HepG2 (cell line): ENCODE data around the gene IFT22. TPM values are rescaled to one million over a fixed set of nuclear protein-coding genes. Genes with fewer than 3 reads are reported as not detected.

ENCODE experiments used
- BHLHE40 ChIP-seq: IDR thresholded peaks from 2 replicates; pipeline ENCODE4 v1.6.1; 2011; ENCODE audit warnings: low read length, improper control_type of control experiment
- EEA1 ChIP-seq: sonication (generic); formaldehyde crosslinking; IDR thresholded peaks from 2 replicates; pipeline ENCODE4 v1.5.1; 2020; ENCODE audit warnings: mild to moderate bottlenecking, missing genetic modification reagents, borderline replicate concordance
- ERF ChIP-seq: IDR thresholded peaks from 2 replicates; pipeline ENCODE4 v1.6.1; 2018; ENCODE audit warnings: missing biosample characterization, missing genetic modification reagents
- FOXA1 ChIP-seq, 2 experiments: fragments of 450-650 bp in 1 of 2; sonication (generic) in 1 of 2; formaldehyde crosslinking in 1 of 2; IDR thresholded peaks; 2 replicates each; pipeline versions ENCODE4 v1.4.0 to v1.6.1; 2016 to 2020; ENCODE audit warnings: missing genetic modification reagents in 1 of 2
- FOXO1 ChIP-seq: sonication (generic); formaldehyde crosslinking; IDR thresholded peaks from 2 replicates; pipeline ENCODE4 v1.4.0; 2020; ENCODE audit warnings: missing genetic modification reagents
- GABPA ChIP-seq, 2 experiments: IDR thresholded peaks; 2 replicates each; pipeline ENCODE4 v1.6.1; 2011 to 2016; ENCODE audit warnings: low read depth in 2 of 2, low read length in 1 of 2, missing biosample characterization in 1 of 2, missing genetic modification characterization in 1 of 2
- GATAD1 ChIP-seq: IDR thresholded peaks from 2 replicates; pipeline ENCODE4 v1.6.1; 2016; ENCODE audit warnings: missing genetic modification reagents, missing compliant biosample characterization
- HMG20B ChIP-seq: conservative IDR thresholded peaks from 2 replicates; pipeline ENCODE4 v1.6.1; 2016; ENCODE audit warnings: missing genetic modification reagents, missing compliant biosample characterization
- IRF1 ChIP-seq: sonication (generic); formaldehyde crosslinking; IDR thresholded peaks from 2 replicates; pipeline ENCODE4 v1.4.0; 2020; ENCODE audit warnings: low read depth, mild to moderate bottlenecking, missing genetic modification reagents
- JUN ChIP-seq: sonication (generic); formaldehyde crosslinking; IDR thresholded peaks from 2 replicates; pipeline ENCODE4 v1.4.0; 2020; ENCODE audit warnings: mild to moderate bottlenecking, missing genetic modification reagents
- KAT2B ChIP-seq: fragments of 150-350 bp; IDR thresholded peaks from 2 replicates; pipeline ENCODE4 v1.6.1; 2014; ENCODE audit warnings: low read depth, low read length, borderline replicate concordance
- NR2C2 ChIP-seq: sonication (generic); formaldehyde crosslinking; IDR thresholded peaks from 2 replicates; pipeline ENCODE4 v1.4.0; 2020; ENCODE audit warnings: missing genetic modification reagents, mild to moderate bottlenecking, moderate library complexity, borderline replicate concordance
- PHB2 ChIP-seq: fragments of 450-650 bp; IDR thresholded peaks from 2 replicates; pipeline ENCODE4 v1.6.1; 2018; ENCODE audit not compliant: partially characterized antibody
- PITX1 ChIP-seq: sonication (generic); formaldehyde crosslinking; IDR thresholded peaks from 2 replicates; pipeline ENCODE4 v1.5.1; 2020; ENCODE audit warnings: mild to moderate bottlenecking, missing genetic modification reagents
- POGZ ChIP-seq: sonication (generic); formaldehyde crosslinking; IDR thresholded peaks from 2 replicates; pipeline ENCODE4 v1.4.0; 2020; ENCODE audit warnings: mild to moderate bottlenecking, missing genetic modification reagents
- POLR2G ChIP-seq: fragments of 200-400 bp; formaldehyde crosslinking; IDR thresholded peaks from 2 replicates; pipeline ENCODE4 v1.6.1; 2018; ENCODE audit warnings: mild to moderate bottlenecking, low read depth, low read length, moderate library complexity
- SETDB1 ChIP-seq: sonication (generic); formaldehyde crosslinking; IDR thresholded peaks from 2 replicates; pipeline ENCODE4 v1.5.1; 2020; ENCODE audit warnings: missing genetic modification reagents, mild to moderate bottlenecking, borderline replicate concordance
- SNRNP70 ChIP-seq: fragments of 200-400 bp; formaldehyde crosslinking; IDR thresholded peaks from 2 replicates; pipeline ENCODE4 v1.6.1; 2017; ENCODE audit warnings: mild to moderate bottlenecking, low read depth, low read length, moderate library complexity
- SYNCRIP ChIP-seq: fragments of 200-400 bp; formaldehyde crosslinking; IDR thresholded peaks from 2 replicates; pipeline ENCODE4 v1.6.1; 2018; ENCODE audit warnings: mild to moderate bottlenecking, low read depth, low read length; ENCODE audit not compliant: insufficient read depth
- TBX2 ChIP-seq: sonication (generic); formaldehyde crosslinking; IDR thresholded peaks from 2 replicates; pipeline ENCODE4 v1.5.0; 2020; ENCODE audit warnings: missing genetic modification reagents, mild to moderate bottlenecking, borderline replicate concordance
- ZBTB3 ChIP-seq: sonication (generic); formaldehyde crosslinking; IDR thresholded peaks from 2 replicates; pipeline ENCODE4 v1.4.0; 2020; ENCODE audit warnings: low read depth, mild to moderate bottlenecking, moderate library complexity, missing genetic modification reagents, borderline replicate concordance
- ZKSCAN8 ChIP-seq: IDR thresholded peaks from 2 replicates; pipeline ENCODE4 v1.6.1; 2016; ENCODE audit warnings: borderline replicate concordance, missing genetic modification reagents, missing compliant biosample characterization
- ZNF343 ChIP-seq: sonication (generic); formaldehyde crosslinking; IDR thresholded peaks from 2 replicates; pipeline ENCODE4 v1.4.0; 2020; ENCODE audit warnings: mild to moderate bottlenecking, missing genetic modification reagents
- ZNF354B ChIP-seq: sonication (generic); formaldehyde crosslinking; IDR thresholded peaks from 2 replicates; pipeline ENCODE4 v1.8.0; 2022; ENCODE audit warnings: mild to moderate bottlenecking, missing genetic modification reagents
- ZNF619 ChIP-seq: sonication (generic); formaldehyde crosslinking; IDR thresholded peaks from 2 replicates; pipeline ENCODE4 v1.4.0; 2020; ENCODE audit warnings: mild to moderate bottlenecking, missing genetic modification reagents
- ZNF7 ChIP-seq: IDR thresholded peaks from 2 replicates; pipeline ENCODE4 v1.6.1; 2016; ENCODE audit warnings: missing biosample characterization, missing genetic modification reagents
- ZNF839 ChIP-seq: sonication (generic); formaldehyde crosslinking; IDR thresholded peaks from 2 replicates; pipeline ENCODE4 v1.4.0; 2020; ENCODE audit warnings: missing genetic modification reagents, mild to moderate bottlenecking, borderline replicate concordance
- ZSCAN20 ChIP-seq: sonication (generic); formaldehyde crosslinking; IDR thresholded peaks from 2 replicates; pipeline ENCODE4 v1.4.0; 2020; ENCODE audit warnings: missing genetic modification reagents, mild to moderate bottlenecking, borderline replicate concordance
- polyA plus RNA-seq, 8 experiments: library from polyadenylated mRNA; depleted of rRNA in 3 of 8; stranded (reverse) in 7 of 8; unstranded in 1 of 8; fragments of >200 nt; fragmentation: Illumina TruSeq in 4 of 8; extraction: Trizol in 4 of 8; gene quantifications; 2 replicates each; pipeline versions ENCODE4 v1.2.1 to v1.2.3, GENCODE V29; 2011 to 2016; ENCODE audit warnings: low read depth in 4 of 8, missing spikeins in 1 of 8, mixed read lengths in 1 of 8; ENCODE audit not compliant: insufficient read depth in 1 of 8
- total RNA-seq, 5 experiments: library from RNA; depleted of rRNA; stranded (reverse); fragments of >200 nt; fragmentation: Illumina TruSeq; extraction: Trizol; gene quantifications; 2 replicates each; pipeline ENCODE4 v1.2.3, GENCODE V29; 2016; ENCODE audit warnings: low read depth in 1 of 5
- TF ChIP-seq, protein P1 (sequence below): sonication (generic); formaldehyde crosslinking; IDR thresholded peaks from 2 replicates; pipeline ENCODE4 v1.4.0; 2020; ENCODE audit warnings: mild to moderate bottlenecking, low read depth, missing genetic modification reagents

The IFT22 gene
- total and polyA plus RNA-seq, 2 of the 13 experiments (the other 11 are each of a cell fraction or from before 2014, with no cell fraction given), result 8.9 to 14.5 TPM

DNA sequence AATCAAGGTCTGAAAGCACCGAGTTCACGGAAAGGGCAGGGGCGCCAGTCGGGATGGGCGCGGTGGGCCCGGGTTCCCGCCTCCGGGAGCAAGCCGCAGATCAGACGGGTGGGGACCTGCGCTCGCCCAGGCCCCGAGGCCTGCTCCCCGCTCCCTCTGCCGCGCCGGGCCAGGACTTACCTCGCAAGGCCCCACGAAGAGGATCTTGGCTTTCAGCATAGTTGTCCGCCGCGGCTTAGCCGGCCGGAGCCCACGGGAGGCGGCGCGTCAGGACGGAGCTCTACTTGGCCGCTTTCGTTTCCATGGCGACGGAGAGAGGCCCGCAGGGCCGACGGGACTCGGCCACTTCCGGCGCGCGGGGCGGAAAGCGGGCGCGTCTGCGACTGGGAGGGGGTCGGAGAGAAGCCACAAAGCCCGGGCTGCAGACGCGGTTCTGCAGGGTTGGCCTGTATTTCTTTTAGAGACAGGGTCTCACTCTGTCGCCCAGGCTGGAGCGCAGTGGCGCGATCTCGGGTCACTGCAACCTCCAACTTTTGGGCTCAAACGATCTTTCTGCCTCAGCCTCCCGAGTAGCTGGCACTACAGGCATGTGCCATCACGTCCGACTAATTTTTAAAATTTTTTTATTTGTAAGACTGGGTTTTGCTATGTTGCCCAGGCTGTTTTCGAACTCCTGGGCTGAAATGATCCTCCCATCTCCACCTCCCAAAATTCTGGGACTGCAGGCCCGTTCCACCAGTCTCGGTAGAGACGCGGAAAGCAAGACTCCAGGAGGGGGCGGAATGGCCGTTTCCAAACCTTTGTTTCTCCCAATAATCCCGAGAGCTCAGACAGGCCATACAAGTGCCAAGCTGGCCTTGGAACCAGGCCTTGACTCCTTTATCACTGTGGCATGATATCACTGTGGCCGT is at the start of gene IFT22 (continued):
- TF ChIP-seq PHB2 (no peak), SYNCRIP (no peak), FOXA1 (IDR thresholded peaks at IDR 0.05) (no peak), FOXA1 (CRISPR knock-in tag; IDR thresholded peaks at IDR 0.05) (no peak), ZBTB3 (CRISPR knock-in tag) (no peak), ZSCAN20 (no peak), ZNF7 (CRISPR knock-in tag) (no peak), ZNF343 (CRISPR knock-in tag) (no peak), JUN (CRISPR knock-in tag) (no peak), BHLHE40 (no peak), ERF (CRISPR knock-in tag) (no peak), POGZ (CRISPR knock-in tag) (no peak; the same call in 1 of the 2 replicates), ZKSCAN8 (CRISPR knock-in tag) (no peak), SETDB1 (CRISPR knock-in tag) (no peak), IRF1 (CRISPR knock-in tag) (no peak), SNRNP70 (no peak), ZNF839 (no peak), ZNF619 (no peak), NR2C2 (CRISPR knock-in tag) (no peak), POLR2G (peak; percentile 89), GABPA (IDR thresholded peaks at IDR 0.05; ENCODE audit: low read depth, low read length) (peak; percentile 75), GABPA (CRISPR knock-in tag; IDR thresholded peaks at IDR 0.05; ENCODE audit: low read depth) (peak; percentile 92), FOXO1 (CRISPR knock-in tag) (no peak), ZNF354B (no peak), PITX1 (CRISPR knock-in tag) (peak; percentile 50; the same call in 1 of the 2 replicates), KAT2B (no peak), HMG20B (CRISPR knock-in tag) (no peak), EEA1 (no peak), GATAD1 (CRISPR knock-in tag) (peak; percentile 91), TBX2 (peak; percentile 40; the same call in 1 of the 2 replicates)
- TF ChIP-seq, protein P1, sequence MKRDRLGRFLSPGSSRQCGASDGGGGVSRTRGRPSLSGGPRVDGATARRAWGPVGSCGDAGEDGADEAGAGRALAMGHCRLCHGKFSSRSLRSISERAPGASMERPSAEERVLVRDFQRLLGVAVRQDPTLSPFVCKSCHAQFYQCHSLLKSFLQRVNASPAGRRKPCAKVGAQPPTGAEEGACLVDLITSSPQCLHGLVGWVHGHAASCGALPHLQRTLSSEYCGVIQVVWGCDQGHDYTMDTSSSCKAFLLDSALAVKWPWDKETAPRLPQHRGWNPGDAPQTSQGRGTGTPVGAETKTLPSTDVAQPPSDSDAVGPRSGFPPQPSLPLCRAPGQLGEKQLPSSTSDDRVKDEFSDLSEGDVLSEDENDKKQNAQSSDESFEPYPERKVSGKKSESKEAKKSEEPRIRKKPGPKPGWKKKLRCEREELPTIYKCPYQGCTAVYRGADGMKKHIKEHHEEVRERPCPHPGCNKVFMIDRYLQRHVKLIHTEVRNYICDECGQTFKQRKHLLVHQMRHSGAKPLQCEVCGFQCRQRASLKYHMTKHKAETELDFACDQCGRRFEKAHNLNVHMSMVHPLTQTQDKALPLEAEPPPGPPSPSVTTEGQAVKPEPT (CRISPR knock-in tag), result no peak
